OCI-LY7 (cell line): ENCODE results near the gene GET3.

ENCODE experiments used
- CTCF ChIP-seq: fragments of 200-600 bp; sonication (generic); conservative IDR thresholded peaks from 2 replicates; pipeline ENCODE4 v1.5.1; 2014; ENCODE audit warnings: mild to moderate bottlenecking, antibody characterized with exemption, low read length, moderate library complexity, mixed read lengths
- EZH2phosphoT487 ChIP-seq: fragments of 200-600 bp; sonication (generic); IDR thresholded peaks from 2 replicates; pipeline ENCODE4 v1.6.1; 2018; ENCODE audit warnings: low read depth, borderline replicate concordance, mild to moderate bottlenecking, mixed run types, antibody characterized with exemption, low read length, moderate library complexity, mixed read lengths

- TF ChIP-seq CTCF: no peak
- no peak for TF ChIP-seq EZH2phosphoT487
Observed at GRCh38 chr19:12695997-12696365, 41.3 kb upstream of the GET3 start.
